RWPE1 (cell line): ENCODE results near the gene PLK3.
A peak's percentile ranks its signal among the peaks of the same experiment; 100 is the strongest.

Experiments used
- CTCF ChIA-PET: fragments of 350-600 bp; sonication (Branson Sonifier 250); formaldehyde crosslinking; extraction: SDS; loops from one replicate; lab custom pipeline; 2021; lab: Yijun Ruan, JAX
- POLR2A ChIA-PET: fragments of 400-600 bp; formaldehyde crosslinking; extraction: SDS; loops from one replicate; lab custom pipeline; 2020; ENCODE audit warnings: antibody characterized with exemption; ENCODE audit not compliant: low non-redundant PET; lab: Yijun Ruan, JAX
- DNase-seq: peaks from one replicate; pipeline ENCODE4 v3.0.0; 2012; ENCODE audit warnings: low spot score
- H3K27ac ChIP-seq: fragments of 450-650 bp; 2 replicates; pipeline ENCODE4 v1.5.1; 2017
- CTCF ChIP-seq: fragments of 450-650 bp; conservative IDR thresholded peaks from 2 replicates; pipeline ENCODE4 v1.5.1; 2017; ENCODE audit warnings: low read depth, mild to moderate bottlenecking

The PLK3 gene

GRCh38 chr1:44780583-44781121 is 19.5 kb upstream of the PLK3 start:
- TF ChIP-seq CTCF: no peak
- POLR2A ChIA-PET: interaction anchor here (0.6 kb wide), 1 partner anchor 720 kb away, joined by 10 read pairs; no protein-coding TSS in a partner anchor
- CTCF ChIA-PET: interaction anchor here (1.2 kb wide), 1 partner anchor 28 kb away, joined by 4 read pairs; the partner anchor contains the start of gene BTBD19
- DNase-seq: no peak
- peak overlapping the region; percentile 59 for H3K27ac ChIP-seq

- no peak for TF ChIP-seq CTCF
- POLR2A ChIA-PET: no interaction called here
- DNase-seq: no peak
- CTCF ChIA-PET: interaction anchor here (0.8 kb wide), 1 partner anchor 9 kb away, joined by 3 read pairs; no protein-coding TSS in a partner anchor
- peak overlapping the region; percentile 19; the same call in 1 of the 2 replicates for H3K27ac ChIP-seq
Observed at GRCh38 chr1:44783697-44784093, 16.5 kb upstream of the PLK3 start.

DNA sequence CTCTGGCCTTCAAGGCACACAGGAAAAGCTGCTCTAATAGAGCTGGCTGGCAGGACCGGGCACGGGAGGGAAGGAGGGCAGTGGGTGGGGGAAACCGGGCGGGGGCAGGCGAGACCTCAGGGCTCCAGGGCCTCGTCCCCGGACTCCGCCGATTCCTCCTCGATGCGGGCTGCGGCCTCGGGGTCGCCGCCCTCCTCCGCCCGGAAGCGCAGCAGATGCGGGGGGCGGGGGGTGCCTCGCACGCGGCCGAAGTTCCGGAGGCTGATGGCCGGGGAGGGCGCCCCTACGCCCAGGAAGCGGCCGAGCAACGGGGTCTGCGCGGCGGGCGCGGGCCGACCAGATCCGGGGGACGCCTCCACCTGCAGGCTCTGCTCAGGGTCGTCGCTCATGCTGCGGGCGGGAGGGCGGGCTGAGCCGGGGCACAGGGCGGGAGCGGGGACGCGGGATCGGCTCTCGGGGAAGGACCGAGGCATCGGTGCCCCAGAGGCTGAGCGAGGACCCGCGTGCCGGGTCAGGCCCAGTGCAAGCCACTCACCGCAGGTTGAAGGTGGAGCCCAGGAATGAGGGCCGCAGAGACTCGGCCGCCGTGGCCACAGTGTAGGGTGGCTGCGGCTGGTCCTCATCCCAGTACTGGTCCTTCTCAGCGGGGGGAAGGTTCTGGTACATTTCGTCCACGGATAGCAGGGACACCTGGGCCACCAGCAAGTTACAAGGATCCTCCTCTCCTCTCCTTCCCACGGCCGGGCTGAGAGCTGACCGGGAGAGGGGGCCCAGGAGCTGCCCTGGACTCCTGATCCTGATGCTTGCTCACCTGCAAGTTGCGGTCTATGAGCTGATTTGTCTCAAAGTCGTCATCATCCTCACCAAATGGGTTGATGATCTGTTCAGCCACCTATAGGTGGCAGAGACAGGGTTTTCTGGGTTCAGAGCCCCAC is 15.8 kb upstream of the PLK3 start:
- no peak for DNase-seq
- ChIA-PET CTCF (interaction anchor here (0.6 kb wide), 1 partner anchor 199 kb away, joined by 3 read pairs; no protein-coding TSS in a partner anchor), POLR2A (no interaction called here)
- TF ChIP-seq CTCF: no peak
- H3K27ac ChIP-seq: peak overlapping the region; percentile 19; the same call in 1 of the 2 replicates

GRCh38 chr1:44785029-44785380 is 15.2 kb upstream of the PLK3 start:
- POLR2A ChIA-PET: no interaction called here

GRCh38 chr1:44785501-44786137 is 14.6 kb upstream of the PLK3 start:
- H3K27ac ChIP-seq: no peak overlapping the region
- no peak for TF ChIP-seq CTCF
- CTCF ChIA-PET: interaction anchor here (0.7 kb wide), 1 partner anchor 127 kb away, joined by 3 read pairs; no protein-coding TSS in a partner anchor
- POLR2A ChIA-PET: no interaction called here
- DNase-seq: no peak

More at GRCh38 chr1:44785029-44785380, 15.2 kb upstream of the PLK3 start:
- TF ChIP-seq CTCF: no peak
- CTCF ChIA-PET: interaction anchor here (0.7 kb wide), 1 partner anchor 126 kb away, joined by 3 read pairs; no protein-coding TSS in a partner anchor
- no peak for DNase-seq
- no peak overlapping the region for H3K27ac ChIP-seq
